ENCODE results near the gene AGBL3. TPM values are rescaled to one million over a fixed set of nuclear protein-coding genes. Genes with fewer than 3 reads are reported as not detected.

AGBL3 gene
- total RNA-seq, 1 experiment from 2014 or later = 2.1 TPM

DNA sequence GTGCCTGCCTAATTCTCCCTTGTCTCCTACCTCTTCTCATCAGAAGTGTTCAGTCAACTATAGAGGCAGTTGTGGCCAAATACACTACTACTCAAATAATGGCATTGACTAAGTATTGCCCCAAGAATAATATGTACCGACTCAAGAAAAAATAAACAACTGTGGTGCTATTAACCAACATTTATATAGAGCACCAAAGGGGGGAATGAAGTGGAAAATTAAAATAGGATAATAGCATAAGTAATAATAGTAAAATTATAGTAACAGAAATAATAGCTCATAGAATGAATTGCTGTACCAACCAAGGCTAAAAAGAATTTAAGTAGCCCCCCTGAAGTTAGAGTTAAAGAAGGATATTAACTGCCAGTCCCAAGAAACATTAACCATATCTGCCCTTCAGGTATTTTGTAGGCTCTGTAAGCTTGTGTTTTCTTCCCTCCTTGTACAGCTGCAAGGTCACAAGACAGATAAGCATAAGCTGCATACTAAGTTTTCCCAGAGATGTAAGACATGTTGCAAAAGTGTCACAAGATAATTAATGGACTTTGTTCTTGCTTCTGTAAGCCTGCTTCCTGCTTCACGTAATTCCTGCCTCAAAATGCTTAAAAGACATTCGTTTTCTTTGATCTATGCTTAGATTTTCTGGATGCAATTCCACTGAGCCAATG is 195.1 kb downstream of the AGBL3 start:
- POLR2A ChIA-PET = no interaction called here
- ATAC-seq (no peak), DNase-seq (ENCODE audit: low spot score) (no peak)
- CTCF ChIA-PET = no interaction called here
- Mint-ChIP-seq H3K4me3 (no peak overlapping the region), H3K27me3 (ENCODE audit: low read depth) (no peaks in the 10 kb centered on the region), H3K9me3 (peaks cover 51% of the 10 kb centered on the region), H3K27ac (no peak overlapping the region), H3K4me1 (peaks cover 18% of the 10 kb centered on the region), H3K36me3 (peaks cover 66% of the 10 kb centered on the region)
- TF ChIP-seq ZNF396 (CRISPR knock-in tag; IDR thresholded peaks at IDR 0.05; ENCODE audit: borderline replicate concordance) = no peak
- TF ChIP-seq, protein P1, sequence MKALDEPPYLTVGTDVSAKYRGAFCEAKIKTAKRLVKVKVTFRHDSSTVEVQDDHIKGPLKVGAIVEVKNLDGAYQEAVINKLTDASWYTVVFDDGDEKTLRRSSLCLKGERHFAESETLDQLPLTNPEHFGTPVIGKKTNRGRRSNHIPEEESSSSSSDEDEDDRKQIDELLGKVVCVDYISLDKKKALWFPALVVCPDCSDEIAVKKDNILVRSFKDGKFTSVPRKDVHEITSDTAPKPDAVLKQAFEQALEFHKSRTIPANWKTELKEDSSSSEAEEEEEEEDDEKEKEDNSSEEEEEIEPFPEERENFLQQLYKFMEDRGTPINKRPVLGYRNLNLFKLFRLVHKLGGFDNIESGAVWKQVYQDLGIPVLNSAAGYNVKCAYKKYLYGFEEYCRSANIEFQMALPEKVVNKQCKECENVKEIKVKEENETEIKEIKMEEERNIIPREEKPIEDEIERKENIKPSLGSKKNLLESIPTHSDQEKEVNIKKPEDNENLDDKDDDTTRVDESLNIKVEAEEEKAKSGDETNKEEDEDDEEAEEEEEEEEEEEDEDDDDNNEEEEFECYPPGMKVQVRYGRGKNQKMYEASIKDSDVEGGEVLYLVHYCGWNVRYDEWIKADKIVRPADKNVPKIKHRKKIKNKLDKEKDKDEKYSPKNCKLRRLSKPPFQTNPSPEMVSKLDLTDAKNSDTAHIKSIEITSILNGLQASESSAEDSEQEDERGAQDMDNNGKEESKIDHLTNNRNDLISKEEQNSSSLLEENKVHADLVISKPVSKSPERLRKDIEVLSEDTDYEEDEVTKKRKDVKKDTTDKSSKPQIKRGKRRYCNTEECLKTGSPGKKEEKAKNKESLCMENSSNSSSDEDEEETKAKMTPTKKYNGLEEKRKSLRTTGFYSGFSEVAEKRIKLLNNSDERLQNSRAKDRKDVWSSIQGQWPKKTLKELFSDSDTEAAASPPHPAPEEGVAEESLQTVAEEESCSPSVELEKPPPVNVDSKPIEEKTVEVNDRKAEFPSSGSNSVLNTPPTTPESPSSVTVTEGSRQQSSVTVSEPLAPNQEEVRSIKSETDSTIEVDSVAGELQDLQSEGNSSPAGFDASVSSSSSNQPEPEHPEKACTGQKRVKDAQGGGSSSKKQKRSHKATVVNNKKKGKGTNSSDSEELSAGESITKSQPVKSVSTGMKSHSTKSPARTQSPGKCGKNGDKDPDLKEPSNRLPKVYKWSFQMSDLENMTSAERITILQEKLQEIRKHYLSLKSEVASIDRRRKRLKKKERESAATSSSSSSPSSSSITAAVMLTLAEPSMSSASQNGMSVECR (CRISPR knock-in tag; IDR thresholded peaks at IDR 0.05; ENCODE audit: borderline replicate concordance) = no peak
- TF ChIP-seq, protein P2, sequence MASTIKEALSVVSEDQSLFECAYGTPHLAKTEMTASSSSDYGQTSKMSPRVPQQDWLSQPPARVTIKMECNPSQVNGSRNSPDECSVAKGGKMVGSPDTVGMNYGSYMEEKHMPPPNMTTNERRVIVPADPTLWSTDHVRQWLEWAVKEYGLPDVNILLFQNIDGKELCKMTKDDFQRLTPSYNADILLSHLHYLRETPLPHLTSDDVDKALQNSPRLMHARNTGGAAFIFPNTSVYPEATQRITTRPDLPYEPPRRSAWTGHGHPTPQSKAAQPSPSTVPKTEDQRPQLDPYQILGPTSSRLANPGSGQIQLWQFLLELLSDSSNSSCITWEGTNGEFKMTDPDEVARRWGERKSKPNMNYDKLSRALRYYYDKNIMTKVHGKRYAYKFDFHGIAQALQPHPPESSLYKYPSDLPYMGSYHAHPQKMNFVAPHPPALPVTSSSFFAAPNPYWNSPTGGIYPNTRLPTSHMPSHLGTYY (CRISPR knock-in tag; IDR thresholded peaks at IDR 0.05) = no peak
- TF ChIP-seq, protein P3, sequence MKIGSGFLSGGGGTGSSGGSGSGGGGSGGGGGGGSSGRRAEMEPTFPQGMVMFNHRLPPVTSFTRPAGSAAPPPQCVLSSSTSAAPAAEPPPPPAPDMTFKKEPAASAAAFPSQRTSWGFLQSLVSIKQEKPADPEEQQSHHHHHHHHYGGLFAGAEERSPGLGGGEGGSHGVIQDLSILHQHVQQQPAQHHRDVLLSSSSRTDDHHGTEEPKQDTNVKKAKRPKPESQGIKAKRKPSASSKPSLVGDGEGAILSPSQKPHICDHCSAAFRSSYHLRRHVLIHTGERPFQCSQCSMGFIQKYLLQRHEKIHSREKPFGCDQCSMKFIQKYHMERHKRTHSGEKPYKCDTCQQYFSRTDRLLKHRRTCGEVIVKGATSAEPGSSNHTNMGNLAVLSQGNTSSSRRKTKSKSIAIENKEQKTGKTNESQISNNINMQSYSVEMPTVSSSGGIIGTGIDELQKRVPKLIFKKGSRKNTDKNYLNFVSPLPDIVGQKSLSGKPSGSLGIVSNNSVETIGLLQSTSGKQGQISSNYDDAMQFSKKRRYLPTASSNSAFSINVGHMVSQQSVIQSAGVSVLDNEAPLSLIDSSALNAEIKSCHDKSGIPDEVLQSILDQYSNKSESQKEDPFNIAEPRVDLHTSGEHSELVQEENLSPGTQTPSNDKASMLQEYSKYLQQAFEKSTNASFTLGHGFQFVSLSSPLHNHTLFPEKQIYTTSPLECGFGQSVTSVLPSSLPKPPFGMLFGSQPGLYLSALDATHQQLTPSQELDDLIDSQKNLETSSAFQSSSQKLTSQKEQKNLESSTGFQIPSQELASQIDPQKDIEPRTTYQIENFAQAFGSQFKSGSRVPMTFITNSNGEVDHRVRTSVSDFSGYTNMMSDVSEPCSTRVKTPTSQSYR (CRISPR knock-in tag; IDR thresholded peaks at IDR 0.05) = no peak
- TF ChIP-seq ZNF219 (CRISPR knock-in tag; IDR thresholded peaks at IDR 0.05; ENCODE audit: borderline replicate concordance) = no peak
- no peak for TF ChIP-seq SP1 (CRISPR knock-in tag; conservative IDR thresholded peaks at IDR 0.05)
- TF ChIP-seq MYBL2 (CRISPR knock-in tag; IDR thresholded peaks at IDR 0.05) = no peak

DNA sequence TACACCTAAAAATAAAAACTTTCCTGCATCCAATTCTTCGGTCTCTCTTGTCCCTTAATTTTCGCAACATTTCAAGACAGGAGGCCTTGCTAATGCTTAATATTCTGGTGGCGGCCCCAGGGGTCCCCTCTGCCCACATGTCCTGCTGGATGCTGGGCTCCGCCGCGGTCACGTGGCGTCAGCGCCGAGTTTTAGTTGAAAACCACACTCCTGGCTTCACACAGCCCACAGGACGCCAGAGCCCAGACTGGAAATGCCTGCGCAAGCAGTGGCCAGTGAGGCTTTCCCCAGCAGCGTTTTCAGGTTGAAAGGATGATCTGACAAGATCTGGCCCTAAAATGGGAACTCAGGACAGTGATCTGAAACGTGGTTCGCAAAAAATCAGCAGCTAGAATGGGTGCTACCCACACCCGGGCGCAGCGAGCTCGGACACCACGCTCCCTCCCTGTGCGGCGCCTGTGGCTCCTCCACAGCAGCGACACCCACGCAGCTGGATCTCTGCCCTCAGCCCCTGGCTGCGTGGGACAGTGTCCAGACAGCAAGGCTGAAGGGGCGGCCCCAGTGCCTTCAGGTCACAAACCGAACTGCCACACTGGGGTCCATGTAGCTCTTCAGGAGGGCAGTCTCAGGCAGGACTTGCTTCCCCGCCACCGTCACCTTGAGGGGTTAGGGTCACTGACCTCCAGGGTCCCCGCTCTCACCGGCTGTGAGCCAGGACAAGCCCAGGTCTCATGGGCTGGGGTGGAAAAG is 195.8 kb downstream of the AGBL3 start:
- no peak for TF ChIP-seq ZNF138 (CRISPR knock-in tag; conservative IDR thresholded peaks at IDR 0.05)
- no peak for TF ChIP-seq GTF2I (CRISPR knock-in tag; conservative IDR thresholded peaks at IDR 0.05)
- TF ChIP-seq HMGA2 (CRISPR knock-in tag; IDR thresholded peaks at IDR 0.05) = no peak
- Mint-ChIP-seq H3K36me3 (peaks cover 68% of the 10 kb centered on the region), H3K4me1 (peaks cover 12% of the 10 kb centered on the region), H3K4me3 (no peak overlapping the region), H3K27me3 (ENCODE audit: low read depth) (no peaks in the 10 kb centered on the region), H3K27ac (no peak overlapping the region), H3K9me3 (peaks cover 51% of the 10 kb centered on the region)
- DNase-seq (ENCODE audit: low spot score) (no peak), ATAC-seq (no peak)
- CTCF ChIA-PET = no interaction called here
- POLR2A ChIA-PET = no interaction called here

DNA sequence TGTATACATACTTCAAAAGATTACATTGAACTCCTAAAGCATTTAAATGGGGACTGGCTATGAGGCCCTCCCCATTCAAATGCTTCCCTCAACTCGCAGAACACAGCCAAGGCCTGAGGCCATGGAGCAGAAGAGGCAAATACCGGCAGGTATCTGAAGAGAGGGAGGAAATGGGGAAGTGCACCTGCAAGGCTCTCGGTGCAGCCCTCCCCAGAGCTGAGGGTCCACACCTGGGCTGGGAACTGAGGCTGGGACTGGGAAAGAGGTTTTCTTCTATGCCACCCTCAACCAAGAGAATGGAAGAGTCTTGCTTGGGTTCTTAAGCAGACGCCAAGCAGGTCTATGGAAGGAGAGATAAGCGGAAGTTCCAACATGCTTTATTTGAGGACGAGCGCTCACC is 197.2 kb downstream of the AGBL3 start:
- DNase-seq (ENCODE audit: low spot score) (no peak), ATAC-seq (no peak)
- Mint-ChIP-seq H3K9me3 (peaks cover 50% of the 10 kb centered on the region), H3K27me3 (ENCODE audit: low read depth) (no peaks in the 10 kb centered on the region), H3K27ac (no peak overlapping the region), H3K36me3 (peaks cover 72% of the 10 kb centered on the region), H3K4me3 (no peak overlapping the region), H3K4me1 (no peaks in the 10 kb centered on the region)
- POLR2A ChIA-PET = no interaction called here
- CTCF ChIA-PET = no interaction called here
- TF ChIP-seq OVOL2 (CRISPR knock-in tag; IDR thresholded peaks at IDR 0.05; ENCODE audit: borderline replicate concordance) (no peak), EMX1 (CRISPR knock-in tag; IDR thresholded peaks at IDR 0.05) (no peak), PRRX2 (CRISPR knock-in tag; IDR thresholded peaks at IDR 0.05) (no peak), NR3C1 (CRISPR knock-in tag; conservative IDR thresholded peaks at IDR 0.05; ENCODE audit: low read depth) (no peak), ZBTB21 (CRISPR knock-in tag; IDR thresholded peaks at IDR 0.05; ENCODE audit: borderline replicate concordance) (no peak), TEAD4 (CRISPR knock-in tag; IDR thresholded peaks at IDR 0.05) (no peak)
- TF ChIP-seq, protein P4, sequence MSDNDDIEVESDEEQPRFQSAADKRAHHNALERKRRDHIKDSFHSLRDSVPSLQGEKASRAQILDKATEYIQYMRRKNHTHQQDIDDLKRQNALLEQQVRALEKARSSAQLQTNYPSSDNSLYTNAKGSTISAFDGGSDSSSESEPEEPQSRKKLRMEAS (CRISPR knock-in tag; IDR thresholded peaks at IDR 0.05) = no peak

Measured in WTC11 (cell line).